OCI-LY7 (cell line): Measurements from ENCODE around the gene PLPP4.

Experiments used
- CTCF ChIP-seq: fragments of 200-600 bp; sonication (generic); conservative IDR thresholded peaks from 2 replicates; pipeline ENCODE4 v1.5.1; 2014; ENCODE audit warnings: mild to moderate bottlenecking, antibody characterized with exemption, low read length, moderate library complexity, mixed read lengths
- EZH2phosphoT487 ChIP-seq: fragments of 200-600 bp; sonication (generic); IDR thresholded peaks from 2 replicates; pipeline ENCODE4 v1.6.1; 2018; ENCODE audit warnings: low read depth, borderline replicate concordance, mild to moderate bottlenecking, mixed run types, antibody characterized with exemption, low read length, moderate library complexity, mixed read lengths

GRCh38 chr10:120431251-120431651 is 25.8 kb upstream of the PLPP4 start:
- TF ChIP-seq CTCF (no peak), EZH2phosphoT487 (no peak)
